GM20000 (cell line): Measurements from ENCODE around the gene RAB5A.
"Not testable (repeated sequence)": the region's sequence is repeated elsewhere in the genome, so short reads cannot be mapped to it uniquely, and the experiment has no call there.

Source experiments
- DNase-seq: peaks from one replicate; pipeline ENCODE4 v3.0.0; 2012; ENCODE audit warnings: low spot score
- CTCF ChIP-seq: IDR thresholded peaks from 2 replicates; pipeline ENCODE4 v1.5.1; 2012; ENCODE audit warnings: mild to moderate bottlenecking, control low read depth; ENCODE audit errors: extremely low read depth, missing control alignments

Gene RAB5A

GRCh38 chr3:19946832-19947548, at the start of gene RAB5A:
RAB5A (plus strand) TSS chr3:19947097; CDS start chr3:19950899, 3,802 bp downstream.
- peak; percentile 95 for DNase-seq
- TF ChIP-seq CTCF: no peak

- TF ChIP-seq CTCF: no peak
- DNase-seq: no peak
Observed at GRCh38 chr3:19898721-19899120, 48.2 kb upstream of the RAB5A start.

GRCh38 chr3:19899264-19899663, 47.6 kb upstream of the RAB5A start:
- no peak for TF ChIP-seq CTCF
- DNase-seq: no peak

GRCh38 chr3:19899833-19900232, 47.1 kb upstream of the RAB5A start:
- not testable (repeated sequence) for DNase-seq

- TF ChIP-seq CTCF: no peak
- DNase-seq: no peak
Observed at GRCh38 chr3:19901337-19901736, 45.6 kb upstream of the RAB5A start.

- DNase-seq: no peak
- TF ChIP-seq CTCF: no peak
Observed at GRCh38 chr3:19901918-19902317, 45.0 kb upstream of the RAB5A start.

- TF ChIP-seq CTCF: no peak
- DNase-seq: no peak
Observed at GRCh38 chr3:19903649-19904048, 43.2 kb upstream of the RAB5A start.

- TF ChIP-seq CTCF: no peak
- DNase-seq: no peak
Observed at GRCh38 chr3:19907523-19907922, 39.4 kb upstream of the RAB5A start.
